NK-92 treated with Interleukin-12 subunit alpha and Interleukin-12 subunit beta, amount 100 ng/mL, for 24 hours (cell line): ENCODE measurements around the gene IQCE.
"Not testable (repeated sequence)": the region's sequence is repeated elsewhere in the genome, so short reads cannot be mapped to it uniquely, and the experiment has no call there.

ENCODE experiments used
- DNase-seq: peaks from one replicate; lab custom pipeline; 2025; lab: John Stamatoyannopoulos, UW

IQCE gene

DNA sequence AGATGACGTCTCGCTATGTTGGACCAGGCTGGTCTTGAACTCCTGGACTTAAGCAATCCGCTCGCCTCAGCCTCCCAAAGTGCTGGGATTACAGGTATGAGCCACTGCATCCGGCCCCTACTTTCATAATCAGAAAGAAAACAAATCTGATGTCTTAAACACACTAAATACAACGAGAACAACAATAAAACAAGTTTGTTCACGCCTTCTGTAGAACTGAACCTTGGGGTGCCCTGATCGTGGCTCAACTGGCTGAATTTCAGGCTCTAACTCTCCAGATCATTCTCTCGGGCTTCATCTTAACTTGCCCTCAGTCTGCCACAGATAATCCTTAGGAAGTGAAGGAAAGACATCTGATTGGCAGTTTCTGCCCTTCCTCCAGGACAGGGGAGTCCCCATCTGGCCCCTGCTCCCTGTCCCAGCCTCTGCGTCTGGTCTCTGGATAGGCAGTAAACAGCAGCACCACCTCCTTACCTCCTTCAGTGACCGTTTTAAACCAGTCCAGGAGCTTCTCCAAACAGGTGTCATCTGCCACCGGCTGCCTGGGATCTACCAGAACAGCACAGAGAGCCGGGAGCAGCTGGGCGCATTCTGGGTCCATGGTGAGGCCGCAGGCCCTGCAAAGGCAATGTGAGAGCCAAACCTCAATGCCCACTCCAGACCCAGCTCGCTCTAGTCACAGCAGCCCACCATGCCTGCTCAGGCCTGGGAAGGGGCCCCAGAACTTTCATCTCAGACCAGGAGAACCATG, 4.8 kb upstream of the IQCE start:
- DNase-seq: no peak

DNA sequence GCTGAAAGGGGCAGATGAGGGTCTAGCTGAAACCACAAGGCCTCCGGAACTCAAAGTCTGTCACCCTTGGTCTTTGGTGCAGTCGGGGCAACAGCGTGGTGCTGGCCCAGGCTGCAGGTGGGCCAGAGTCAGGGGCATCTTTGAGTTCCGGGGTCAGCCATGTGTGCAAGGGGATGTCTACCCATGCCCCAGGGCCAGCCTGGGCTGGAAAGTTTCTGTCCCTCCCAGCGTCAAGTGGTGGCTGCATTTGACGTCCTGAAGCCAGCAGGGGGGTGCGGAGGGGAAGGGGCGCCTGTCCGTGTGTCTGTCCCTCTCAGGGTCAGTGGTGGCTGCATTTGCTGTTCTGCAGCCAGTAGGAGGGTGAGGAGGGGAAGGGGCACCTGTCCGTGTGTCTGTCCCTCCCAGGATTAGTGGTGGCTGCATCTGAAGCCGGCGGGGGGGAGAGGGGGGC, 4.1 kb upstream of the IQCE start:
- DNase-seq: no peak

DNA sequence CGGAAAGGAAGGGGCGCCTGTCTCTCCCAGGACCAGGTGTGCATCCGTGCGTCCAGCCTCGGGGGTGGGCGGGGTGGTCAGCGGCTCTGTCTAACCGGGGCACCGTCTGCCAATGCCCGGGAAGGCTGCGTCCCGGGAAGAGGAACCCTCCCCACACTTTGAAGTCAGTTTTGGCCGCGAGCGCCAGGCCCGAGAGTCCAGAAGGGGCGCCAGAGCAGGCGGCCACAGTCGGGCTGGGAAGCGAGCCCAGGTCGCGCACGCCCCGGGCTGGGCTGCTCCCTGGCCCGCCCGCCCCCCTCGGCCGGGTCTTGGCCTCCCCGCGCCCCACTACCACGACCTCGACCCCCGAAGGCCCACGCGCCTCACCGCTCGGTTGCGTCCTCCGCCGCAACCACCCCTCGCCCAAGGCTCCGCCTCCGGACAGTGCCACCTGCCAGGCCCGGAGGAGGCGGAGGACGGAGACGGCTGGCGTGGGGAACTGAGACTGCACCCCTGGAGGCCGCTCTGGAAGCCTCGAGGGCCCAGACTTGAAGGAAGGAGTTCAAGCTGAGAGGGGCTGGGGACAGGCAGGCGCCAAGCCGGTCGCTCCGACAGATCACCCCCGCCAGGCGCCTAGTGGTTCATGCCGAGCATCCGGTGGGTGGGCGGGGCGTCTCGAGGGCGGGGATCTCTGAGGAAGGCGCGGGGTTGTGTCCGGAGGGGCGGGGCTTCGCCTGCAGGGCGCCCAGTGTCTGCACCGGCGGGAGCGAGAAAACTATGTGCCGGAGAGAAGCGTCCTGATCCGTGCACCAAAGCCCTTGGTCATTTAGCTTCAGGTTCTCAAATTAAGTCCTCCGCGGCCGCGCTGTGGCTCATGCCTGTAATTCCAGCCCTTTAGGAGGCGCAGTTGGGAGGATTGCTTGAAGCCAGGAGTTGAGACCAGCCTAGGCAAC, 3.4 kb upstream of the IQCE start, which contains the start of gene BRAT1:
Gene BRAT1 (minus strand): TSS at position 404 of the 932 bp plus-strand sequence. CDS start 1,093 bp downstream, outside the sequence.
- DNase-seq: peak; percentile 87

DNA sequence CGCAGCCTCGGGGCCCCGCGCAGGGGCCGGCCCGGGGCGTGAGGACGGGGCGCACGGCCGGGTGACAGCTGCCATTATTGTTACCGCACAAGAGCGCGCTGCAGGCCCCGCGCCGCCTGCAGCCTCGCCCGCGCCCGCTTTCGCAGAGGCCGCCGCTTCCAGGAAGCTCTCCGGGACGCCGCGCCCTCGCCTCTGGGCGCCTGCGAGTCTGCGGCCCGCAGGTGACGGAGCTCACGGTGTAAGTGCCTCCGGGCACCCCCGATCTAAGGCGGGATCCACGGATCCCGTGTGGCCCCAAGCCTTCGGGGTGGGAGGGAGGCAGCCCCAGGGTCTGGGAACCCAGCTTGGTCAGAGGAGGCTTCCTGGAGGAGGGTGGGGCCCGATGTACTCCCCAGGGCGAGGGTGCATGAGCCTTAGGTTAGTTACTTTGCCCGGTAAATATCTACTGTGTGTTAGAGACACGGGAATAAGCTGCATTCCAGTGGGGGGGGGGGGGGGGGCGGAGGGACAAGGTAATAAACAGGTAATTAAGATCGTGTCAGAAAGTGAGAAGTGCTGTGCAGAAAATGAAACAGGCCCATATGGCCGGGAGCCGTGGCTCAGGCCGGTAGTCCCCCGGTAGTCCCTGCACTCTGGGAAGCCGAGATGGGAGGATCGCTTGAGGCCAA, 638 bp downstream of the IQCE start:
- no peak for DNase-seq

DNA sequence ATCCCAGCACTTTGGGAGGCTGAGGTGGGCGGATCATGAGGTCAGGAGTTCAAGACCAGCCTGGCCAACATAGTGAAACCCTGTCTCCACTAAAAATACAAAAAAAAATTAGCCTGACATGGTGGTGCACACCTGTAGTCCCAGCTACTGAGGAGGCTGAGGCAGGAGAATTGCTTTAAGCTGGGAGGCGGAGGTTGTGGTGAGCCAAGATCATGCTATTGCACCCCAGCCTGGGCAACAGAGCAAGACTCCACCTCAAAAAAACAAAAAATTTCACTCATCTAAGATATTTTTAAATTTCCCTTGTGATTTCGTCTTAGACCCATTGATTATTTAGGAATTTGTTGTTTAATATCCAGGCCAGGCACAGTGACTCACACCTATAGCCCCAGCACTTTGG, 5.2 kb downstream of the IQCE start:
- DNase-seq: not testable (repeated sequence)

DNA sequence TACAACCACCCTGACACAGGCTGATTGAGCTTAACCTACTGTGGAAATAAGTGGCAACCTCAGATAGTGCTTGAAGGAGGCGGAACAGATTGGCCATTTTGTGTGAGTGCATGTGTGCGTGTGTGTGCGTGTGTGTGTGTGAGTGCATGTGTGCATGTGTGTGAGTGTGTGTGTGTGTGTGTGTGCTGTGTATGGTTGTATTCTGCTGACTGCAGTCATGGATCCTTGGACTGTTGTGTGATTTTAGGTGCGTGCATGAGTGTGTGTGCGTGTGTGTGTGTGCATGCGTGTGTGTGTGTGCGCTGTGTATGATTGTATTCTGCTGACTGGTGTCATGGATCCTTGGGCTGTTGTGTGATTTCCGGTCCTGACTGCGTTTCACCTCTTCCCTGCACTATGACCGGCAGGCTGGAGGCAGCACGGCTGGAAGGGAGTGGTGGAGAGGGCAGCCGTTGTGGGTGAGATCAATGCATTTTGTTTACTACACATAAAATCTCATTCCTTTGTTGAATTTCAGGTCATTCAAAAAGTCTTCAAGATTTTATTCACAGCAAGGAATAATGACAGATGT, 6.3 kb downstream of the IQCE start:
- no peak for DNase-seq

DNA sequence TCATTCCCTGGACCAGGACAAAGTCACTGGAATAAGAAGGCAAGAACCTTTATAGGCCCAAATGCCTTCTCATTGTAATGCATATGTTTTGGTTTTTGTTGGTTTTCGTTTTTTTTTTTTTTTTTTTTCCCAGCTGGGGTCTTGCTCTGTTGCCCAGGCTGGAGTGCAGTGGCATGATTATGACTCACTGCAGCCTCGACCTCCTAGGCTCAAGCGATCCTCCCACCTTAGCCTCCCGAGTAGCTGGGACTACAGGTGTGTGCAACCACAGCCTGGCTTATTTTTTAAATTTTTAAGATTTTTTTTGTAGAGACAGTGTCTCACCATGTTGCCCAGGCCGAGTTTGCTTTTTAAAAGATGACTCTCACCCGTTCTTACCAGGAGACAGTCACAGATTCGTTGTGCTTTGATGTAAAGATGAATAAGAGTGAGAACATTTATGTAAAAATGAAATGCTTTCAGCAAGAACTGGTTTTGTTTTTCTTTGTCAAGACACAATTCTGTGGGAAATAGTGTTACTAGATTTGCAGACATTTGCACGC, 7.6 kb downstream of the IQCE start:
- DNase-seq: no peak

DNA sequence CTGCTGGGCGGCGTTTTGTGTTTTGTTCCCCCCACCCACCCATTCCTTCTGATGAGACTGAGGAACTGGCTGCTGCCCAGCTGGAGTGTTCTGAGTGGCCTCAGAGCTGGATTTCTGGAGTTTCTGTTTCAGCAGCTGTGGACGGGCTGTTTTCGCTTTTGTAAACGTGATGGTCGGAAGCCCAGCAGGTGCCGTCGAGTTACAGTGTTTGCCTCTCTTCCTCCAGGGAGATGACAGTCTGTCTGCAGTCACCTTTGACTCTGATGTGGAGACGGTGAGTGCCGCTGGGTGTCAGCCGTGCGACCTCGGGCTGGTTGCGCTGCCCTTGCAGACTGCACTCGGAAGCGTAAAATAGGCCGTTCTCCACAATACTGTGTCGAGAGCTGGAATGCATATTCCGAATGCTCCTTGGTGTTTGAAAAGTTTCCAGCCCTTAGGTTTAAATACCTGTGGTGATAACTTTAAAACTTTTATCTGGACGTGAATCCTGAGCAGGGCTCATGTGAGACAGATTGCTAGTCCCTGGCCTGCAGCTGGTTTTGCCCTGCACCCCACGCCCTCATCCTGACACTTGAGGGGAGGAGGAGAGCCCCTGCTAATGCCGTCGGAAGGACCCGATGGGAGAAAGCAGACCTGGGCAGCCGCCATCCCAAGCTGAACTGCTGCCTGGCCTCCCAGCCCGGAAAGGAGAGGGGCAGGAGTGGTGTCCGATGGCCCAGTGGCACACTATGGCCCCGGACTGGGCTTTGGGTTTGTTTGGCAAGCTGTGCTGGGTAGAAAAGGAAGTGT, 8.3 kb downstream of the IQCE start:
- no peak for DNase-seq

DNA sequence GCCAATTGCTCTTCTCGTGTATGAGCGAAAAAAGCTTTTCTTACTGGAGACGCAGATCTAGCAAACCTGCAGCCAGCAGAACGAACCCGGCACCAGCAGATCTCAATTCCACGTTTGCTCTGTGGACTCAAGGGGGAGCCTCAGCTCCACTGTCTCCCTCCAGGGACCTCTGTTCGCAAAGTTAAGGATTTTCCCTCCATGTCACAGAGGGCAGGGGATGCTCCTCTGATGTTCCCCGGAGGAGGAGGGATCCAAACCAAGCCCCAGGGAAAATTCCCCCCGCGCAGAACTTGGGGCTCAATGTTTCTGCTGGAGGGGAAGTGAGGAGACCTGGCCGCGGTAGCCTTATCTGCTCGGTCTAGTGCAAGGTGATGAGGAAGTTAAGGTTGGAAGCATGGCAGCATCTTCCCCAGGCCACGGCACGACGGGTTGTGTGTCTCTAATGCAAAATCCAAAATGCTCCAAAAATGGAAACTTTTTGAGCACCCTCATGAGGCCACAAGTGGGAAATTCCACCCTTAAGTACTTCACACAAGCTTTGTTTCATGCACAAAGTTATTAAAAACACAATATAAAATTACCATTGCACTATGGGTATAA, 9.0 kb downstream of the IQCE start:
- no peak for DNase-seq

DNA sequence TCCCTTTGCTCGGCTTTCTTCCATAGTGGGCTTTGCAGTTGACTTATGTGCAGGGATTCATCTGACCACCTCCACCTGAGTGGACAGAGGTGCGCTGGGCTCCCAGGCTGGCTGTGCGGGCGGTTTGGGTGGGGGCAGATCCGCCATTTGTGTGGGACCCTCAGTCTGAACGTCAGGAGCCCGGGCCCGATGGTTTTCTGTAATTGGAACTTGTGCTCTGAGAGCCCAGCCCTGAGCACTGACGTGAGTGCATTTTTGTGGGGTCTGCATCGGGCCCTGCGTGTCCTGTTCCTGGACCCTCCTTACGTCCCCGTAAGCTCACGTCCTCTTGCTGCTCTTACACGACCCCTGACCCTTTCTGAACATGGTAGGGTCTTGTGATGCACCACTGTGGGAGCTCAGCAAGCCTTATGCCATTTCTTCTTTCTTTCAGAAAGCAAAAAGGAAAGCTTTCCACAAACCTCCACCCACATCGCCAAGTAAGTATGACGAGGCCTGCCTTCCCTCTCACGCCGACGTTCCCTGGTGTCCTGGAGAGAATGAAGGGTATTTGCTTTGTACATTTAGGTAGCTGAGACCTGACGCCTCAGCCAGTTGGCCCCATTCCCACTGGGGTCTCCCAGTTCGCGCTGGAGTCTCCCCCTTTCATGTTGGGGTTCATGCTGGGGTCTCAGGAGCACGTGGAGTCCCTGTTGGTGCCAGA, 9.9 kb downstream of the IQCE start:
- no peak for DNase-seq

DNA sequence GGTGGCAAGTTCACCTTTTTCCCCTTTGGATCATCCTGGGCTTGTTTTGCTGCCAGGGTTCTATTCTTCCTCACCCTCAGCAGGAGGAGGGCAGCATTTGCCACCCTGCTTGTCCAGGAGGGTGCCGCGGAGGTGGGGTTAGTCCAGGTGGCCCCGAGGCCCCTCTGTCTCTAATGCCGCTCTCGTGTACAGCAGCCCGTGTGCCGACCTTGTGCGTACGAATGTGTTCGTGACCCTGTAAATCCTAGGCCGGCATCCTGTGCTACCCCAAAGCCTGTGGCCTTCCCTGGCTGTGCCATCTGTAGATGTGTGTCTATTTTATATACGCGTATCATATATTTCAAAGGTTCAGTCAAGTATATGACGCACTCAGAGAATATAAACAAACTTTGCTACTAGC, 10.6 kb downstream of the IQCE start:
- no peak for DNase-seq

DNA sequence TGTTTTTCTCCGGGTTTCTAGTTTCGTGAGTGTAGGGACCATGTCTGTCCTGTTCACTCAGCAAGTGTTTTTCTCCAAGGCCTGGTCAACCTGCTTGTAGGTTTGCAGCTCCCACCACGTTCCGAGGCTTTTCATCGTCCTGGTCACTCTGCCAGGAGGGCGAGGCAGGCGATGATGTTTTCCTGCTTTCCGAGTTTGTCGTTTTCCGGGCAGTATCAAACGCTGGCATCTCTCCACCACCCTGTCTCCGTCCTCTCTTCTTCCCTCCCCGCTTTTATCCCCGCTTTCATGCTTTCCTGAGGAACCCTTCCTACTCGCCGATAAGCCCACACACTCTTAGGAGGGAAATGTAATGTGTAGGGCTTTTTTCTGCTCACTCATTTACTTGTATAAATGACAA, 11.2 kb downstream of the IQCE start:
- no peak for DNase-seq

DNA sequence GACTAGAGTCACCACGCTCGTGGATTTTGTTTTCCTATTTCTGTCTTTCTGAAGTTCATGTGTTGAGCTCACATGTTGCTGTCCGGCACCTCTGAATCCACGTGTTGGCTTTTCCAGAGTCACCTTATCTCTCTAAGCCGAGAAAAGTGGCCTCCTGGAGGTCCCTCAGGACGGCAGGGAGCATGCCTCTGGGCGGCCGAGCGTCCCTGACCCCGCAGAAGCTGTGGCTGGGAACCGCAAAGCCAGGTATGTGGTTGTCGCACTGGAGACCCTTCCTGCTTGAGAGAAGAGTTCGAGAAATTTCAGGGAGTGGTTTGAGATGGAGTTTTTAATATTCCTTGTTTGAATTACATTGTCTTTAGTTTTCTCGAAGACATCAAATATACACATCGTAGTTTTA, 12.6 kb downstream of the IQCE start:
- no peak for DNase-seq

DNA sequence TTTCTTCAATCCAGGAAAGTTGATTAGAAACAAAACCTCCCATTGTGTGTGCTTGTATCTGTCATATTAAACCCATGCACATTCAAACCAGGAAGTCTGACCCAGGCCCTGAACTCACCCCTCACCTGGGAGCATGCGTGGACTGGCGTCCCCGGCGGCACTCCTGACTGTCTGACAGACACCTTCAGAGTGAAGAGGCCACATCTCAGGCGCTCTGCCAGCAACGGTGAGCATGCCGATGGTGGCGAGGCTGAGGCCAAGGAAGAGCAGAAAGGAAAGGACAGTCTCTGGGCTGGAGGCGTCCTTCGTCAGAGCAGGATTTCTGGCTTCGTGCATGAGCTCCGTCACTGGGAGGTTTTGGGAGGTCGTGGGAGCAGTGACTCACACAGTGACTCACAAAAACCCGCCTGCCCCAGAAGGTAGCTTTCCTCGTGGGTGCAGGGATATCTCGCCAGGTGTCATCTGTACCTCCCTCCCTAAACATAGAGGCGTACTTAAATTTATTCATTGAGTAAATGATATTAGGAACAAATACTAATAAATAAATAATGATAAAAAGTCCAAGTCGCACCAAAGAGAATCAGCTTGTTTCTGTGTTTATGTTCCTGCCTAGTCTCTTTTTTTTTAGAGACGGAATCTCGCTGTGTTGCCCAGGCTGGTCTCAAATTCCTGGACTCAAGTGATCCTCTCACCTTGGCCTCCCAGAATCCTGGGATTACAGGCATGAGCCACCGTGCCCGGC, 13.5 kb downstream of the IQCE start:
- DNase-seq: no peak

DNA sequence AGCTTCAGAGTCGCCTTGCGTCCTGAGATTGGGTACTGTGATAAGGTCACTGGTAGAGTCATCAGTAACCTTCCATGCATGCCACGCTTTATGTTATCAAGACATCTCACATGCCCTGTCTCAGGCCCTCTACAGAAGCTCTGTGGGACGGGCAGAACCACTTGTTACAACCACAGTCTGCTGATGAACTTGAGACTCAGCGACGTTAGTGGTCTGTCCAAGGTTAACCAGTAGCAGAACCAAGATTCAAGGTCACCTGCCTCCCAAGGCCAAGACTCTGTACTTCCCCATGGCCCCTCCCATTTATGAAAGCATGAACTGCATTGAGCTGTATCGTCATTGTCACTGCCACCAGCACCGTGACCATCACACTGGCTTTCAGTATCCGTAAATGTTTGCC, 15.0 kb downstream of the IQCE start:
- no peak for DNase-seq

DNA sequence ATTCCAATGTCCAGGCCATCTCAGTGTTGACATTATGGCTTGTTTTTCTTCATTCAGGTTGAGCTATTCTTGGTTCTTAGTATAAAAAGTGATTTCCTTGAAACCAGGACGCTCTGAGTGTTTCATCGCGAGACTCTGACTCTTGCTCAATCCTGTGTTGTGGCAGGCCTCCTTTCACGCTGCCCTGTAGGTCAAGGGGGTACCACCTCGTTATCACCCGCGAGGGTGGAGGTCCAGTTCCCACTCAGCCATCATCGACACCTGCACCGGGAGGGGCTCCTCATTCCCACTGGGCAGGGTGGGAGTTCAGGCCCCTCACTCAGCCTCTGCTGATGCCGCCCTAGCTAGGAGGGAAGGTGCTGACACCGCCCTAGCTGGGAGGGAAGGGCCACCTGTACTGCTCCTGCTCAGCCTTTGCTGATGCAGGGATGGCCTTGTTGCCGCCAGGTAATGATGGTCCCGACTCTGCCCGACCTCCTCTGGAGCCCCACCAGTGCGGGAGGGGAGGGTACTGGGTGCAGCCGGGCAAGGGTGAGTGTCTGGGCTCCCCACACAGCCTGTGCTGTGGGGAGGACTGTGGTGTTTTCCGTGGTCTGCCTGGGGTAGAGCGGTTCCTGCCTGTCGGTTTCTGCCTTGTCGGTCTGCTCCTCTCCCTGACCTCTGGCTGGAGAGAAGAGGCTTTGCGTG, 16.4 kb downstream of the IQCE start:
- no peak for DNase-seq

DNA sequence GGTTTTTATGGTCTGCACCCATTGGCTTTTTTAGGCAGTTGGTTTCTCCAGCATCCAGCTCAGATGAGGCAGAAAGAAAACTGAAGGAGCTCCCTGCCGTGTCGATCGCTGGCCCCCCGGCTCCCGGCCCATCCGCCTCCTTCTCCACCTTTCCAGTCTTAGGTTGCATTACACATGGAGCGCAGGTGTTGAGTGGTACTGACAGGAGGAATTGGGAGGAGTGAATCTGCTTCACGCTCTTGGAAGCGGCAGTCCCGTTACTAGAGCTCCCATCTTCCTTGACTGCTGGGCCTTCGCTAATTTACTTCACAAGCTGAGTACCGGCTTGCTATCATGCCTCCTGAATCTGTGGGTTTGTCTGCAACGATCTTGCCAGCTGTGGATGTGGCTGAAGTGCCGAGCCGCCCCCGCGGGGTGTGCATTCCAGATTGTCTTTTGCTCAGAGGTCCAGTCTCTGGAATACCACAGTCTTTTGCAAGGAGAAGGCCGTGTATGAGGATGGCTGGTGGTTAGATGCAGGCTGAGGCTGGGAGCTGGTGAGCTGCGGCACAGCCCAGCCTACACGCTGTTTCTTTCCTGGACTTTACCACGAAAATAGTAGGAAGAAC, 17.1 kb downstream of the IQCE start:
- no peak for DNase-seq
